Measurements from ENCODE around the gene ENDOD1.
A peak's percentile ranks its signal among the peaks of the same experiment; 100 is the strongest.

ENDOD1 gene

GRCh38 chr11:95128602-95129001 is 39.0 kb downstream of the ENDOD1 start:
- no peak overlapping the region for H4K91ac ChIP-seq (ENCODE audit: low read depth, low read length)
- H3K14ac ChIP-seq (ENCODE audit: low read length), result no peak overlapping the region
- H3K36me3 ChIP-seq (ENCODE audit: control insufficient read depth in 1 of 2, insufficient read depth in 2 of 2, low read length in 2 of 2), result peaks cover 3 to 10% of the 10 kb centered on the region in 2 experiments
- no peaks in the 10 kb centered on the region for H3K79me2 ChIP-seq (ENCODE audit: control insufficient read depth, insufficient read depth, low read length, poor library complexity)
- no peak overlapping the region for H3K9ac ChIP-seq (ENCODE audit: low read length)
- WGBS (ENCODE audit: extremely low coverage, insufficient coverage, insufficient read length), result no CpG with 5 or more reads among the region's 3 CpGs
- H3K27me3 ChIP-seq (ENCODE audit: insufficient read depth, low read length), result no peaks in the 10 kb centered on the region
- H4K12ac ChIP-seq (ENCODE audit: low read depth, low read length), result no peak overlapping the region
- peaks cover 0 to 2% of the 10 kb centered on the region in 2 experiments for H3K4me1 ChIP-seq (ENCODE audit: control insufficient read depth in 1 of 2, insufficient read depth in 2 of 2, low read length in 2 of 2)
- no peak overlapping the region for H3K23ac ChIP-seq (ENCODE audit: low read length)
- H4K8ac ChIP-seq (ENCODE audit: low read depth, low read length), result no peak overlapping the region
- H3K18ac ChIP-seq (ENCODE audit: low read length), result no peak overlapping the region
- H2BK120ac ChIP-seq (ENCODE audit: insufficient read depth, low read length, poor library complexity), result no peak overlapping the region
- DNase-seq, result no peak
- no peaks in the 10 kb centered on the region for H3K79me1 ChIP-seq (ENCODE audit: low read length)
- no peak overlapping the region for H3K4me3 ChIP-seq (ENCODE audit: low read depth, low read length)
- H2BK5ac ChIP-seq (ENCODE audit: low read depth, low read length, poor library complexity), result no peak overlapping the region
- H3K4ac ChIP-seq (ENCODE audit: low read depth, low read length), result no peak overlapping the region
- no peak overlapping the region for H3K4me2 ChIP-seq (ENCODE audit: low read length)
- no peak overlapping the region for H2AK5ac ChIP-seq (ENCODE audit: low read length)
- H2AFZ ChIP-seq (ENCODE audit: insufficient read depth, low read length, poor library complexity), result no peak overlapping the region
- no peak overlapping the region for H2BK12ac ChIP-seq (ENCODE audit: low read length)
- no peaks in the 10 kb centered on the region for H3K9me3 ChIP-seq (ENCODE audit: insufficient read depth, low read depth, low read length)
- no peak overlapping the region for H3K27ac ChIP-seq (ENCODE audit: low read depth, low read length)

DNA sequence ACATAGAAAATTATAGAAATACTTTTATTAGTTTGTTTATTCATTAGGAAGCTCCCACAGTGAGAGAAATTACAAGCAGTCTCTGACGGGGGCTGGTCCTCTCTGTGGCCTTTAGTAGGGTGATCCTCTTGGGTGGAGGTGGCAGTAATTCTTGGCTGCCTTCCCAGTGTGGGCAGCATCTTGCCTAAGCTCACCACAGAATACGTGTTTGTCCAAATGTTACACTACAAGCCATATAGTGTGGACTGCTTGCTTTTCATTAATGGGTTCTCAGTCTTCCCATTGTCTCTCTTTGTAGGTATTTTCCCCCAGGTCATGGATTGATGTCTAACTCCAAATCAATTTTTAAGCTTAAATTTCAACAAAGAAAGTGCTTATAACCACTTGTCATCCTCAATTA is 43.3 kb downstream of the ENDOD1 start:
- Histone ChIP-seq H4K8ac (ENCODE audit: low read depth, low read length) (no peak overlapping the region), H2BK12ac (ENCODE audit: low read length) (no peak overlapping the region), H3K23ac (ENCODE audit: low read length) (no peak overlapping the region), H3K9ac (ENCODE audit: low read length) (no peak overlapping the region), H3K4me2 (ENCODE audit: low read length) (no peak overlapping the region), H2AFZ (ENCODE audit: insufficient read depth, low read length, poor library complexity) (no peak overlapping the region), H3K4me1 (ENCODE audit: control insufficient read depth in 1 of 2, insufficient read depth in 2 of 2, low read length in 2 of 2) (peaks cover 2 to 8% of the 10 kb centered on the region in 2 experiments), H3K9me3 (ENCODE audit: insufficient read depth, low read depth, low read length) (no peaks in the 10 kb centered on the region), H3K14ac (ENCODE audit: low read length) (no peak overlapping the region), H3K79me1 (ENCODE audit: low read length) (peaks cover 2% of the 10 kb centered on the region), H2BK5ac (ENCODE audit: low read depth, low read length, poor library complexity) (no peak overlapping the region), H4K12ac (ENCODE audit: low read depth, low read length) (no peak overlapping the region), H3K4me3 (ENCODE audit: low read depth, low read length) (no peak overlapping the region), H3K27ac (ENCODE audit: low read depth, low read length) (no peak overlapping the region), H4K91ac (ENCODE audit: low read depth, low read length) (no peak overlapping the region), H3K36me3 (ENCODE audit: control insufficient read depth in 1 of 2, insufficient read depth in 2 of 2, low read length in 2 of 2) (peaks cover 3 to 10% of the 10 kb centered on the region in 2 experiments), H3K27me3 (ENCODE audit: insufficient read depth, low read length) (no peaks in the 10 kb centered on the region), H2AK5ac (ENCODE audit: low read length) (no peak overlapping the region), H3K18ac (ENCODE audit: low read length) (no peak overlapping the region), H2BK120ac (ENCODE audit: insufficient read depth, low read length, poor library complexity) (no peak overlapping the region), H3K79me2 (ENCODE audit: control insufficient read depth, insufficient read depth, low read length, poor library complexity) (no peaks in the 10 kb centered on the region), H3K4ac (ENCODE audit: low read depth, low read length) (no peak overlapping the region)
- no peak for DNase-seq
- WGBS (ENCODE audit: extremely low coverage, insufficient coverage, insufficient read length), result no CpG with 5 or more reads among the region's 2 CpGs

- WGBS (ENCODE audit: extremely low coverage, insufficient coverage, insufficient read length), result no CpG with 5 or more reads among the region's 5 CpGs
- Histone ChIP-seq H3K27ac (ENCODE audit: low read depth, low read length) (peak overlapping the region; percentile 63), H2AFZ (ENCODE audit: insufficient read depth, low read length, poor library complexity) (no peak overlapping the region), H4K91ac (ENCODE audit: low read depth, low read length) (no peak overlapping the region), H3K4me3 (ENCODE audit: low read depth, low read length) (no peak overlapping the region), H3K23ac (ENCODE audit: low read length) (no peak overlapping the region), H3K9ac (ENCODE audit: low read length) (no peak overlapping the region), H3K14ac (ENCODE audit: low read length) (no peak overlapping the region), H2BK5ac (ENCODE audit: low read depth, low read length, poor library complexity) (no peak overlapping the region), H2BK120ac (ENCODE audit: insufficient read depth, low read length, poor library complexity) (no peak overlapping the region), H3K4me1 (ENCODE audit: control insufficient read depth in 1 of 2, insufficient read depth in 2 of 2, low read length in 2 of 2) (peaks cover 2 to 8% of the 10 kb centered on the region in 2 experiments), H3K4ac (ENCODE audit: low read depth, low read length) (no peak overlapping the region), H3K18ac (ENCODE audit: low read length) (no peak overlapping the region), H3K27me3 (ENCODE audit: insufficient read depth, low read length) (no peaks in the 10 kb centered on the region), H3K36me3 (ENCODE audit: control insufficient read depth in 1 of 2, insufficient read depth in 2 of 2, low read length in 2 of 2) (no peaks in the 10 kb centered on the region), H3K4me2 (ENCODE audit: low read length) (no peak overlapping the region), H3K9me3 (ENCODE audit: insufficient read depth, low read depth, low read length) (no peaks in the 10 kb centered on the region), H3K79me1 (ENCODE audit: low read length) (peaks cover 2% of the 10 kb centered on the region), H3K79me2 (ENCODE audit: control insufficient read depth, insufficient read depth, low read length, poor library complexity) (no peaks in the 10 kb centered on the region), H4K8ac (ENCODE audit: low read depth, low read length) (no peak overlapping the region), H2BK12ac (ENCODE audit: low read length) (no peak overlapping the region), H2AK5ac (ENCODE audit: low read length) (no peak overlapping the region), H4K12ac (ENCODE audit: low read depth, low read length) (no peak overlapping the region)
- peak; percentile 94 for DNase-seq
Measured at GRCh38 chr11:95134491-95134890, 44.8 kb downstream of the ENDOD1 start.

DNA sequence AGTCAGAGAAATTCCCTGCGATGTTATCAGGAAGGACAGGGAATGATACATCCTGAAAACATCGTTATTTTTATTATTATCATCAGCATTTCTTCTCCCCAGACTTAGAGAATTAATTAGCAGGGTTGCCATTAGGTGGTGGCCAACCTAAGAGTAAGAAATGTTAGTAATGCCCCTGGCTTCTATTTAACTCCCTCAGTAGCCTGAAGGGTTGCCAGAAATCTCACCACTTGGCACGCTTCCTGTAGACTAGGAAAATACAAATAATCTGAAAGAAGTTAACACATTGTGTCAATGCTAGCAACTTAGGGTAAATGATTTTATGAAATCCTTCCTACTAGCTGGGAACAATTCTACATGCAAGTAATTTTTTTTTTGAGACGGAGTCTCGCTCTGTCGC is 45.5 kb downstream of the ENDOD1 start:
- Histone ChIP-seq H3K27me3 (ENCODE audit: insufficient read depth, low read length) (no peaks in the 10 kb centered on the region), H2AK5ac (ENCODE audit: low read length) (no peak overlapping the region), H3K4me3 (ENCODE audit: low read depth, low read length) (no peak overlapping the region), H3K36me3 (ENCODE audit: control insufficient read depth in 1 of 2, insufficient read depth in 2 of 2, low read length in 2 of 2) (no peaks in the 10 kb centered on the region), H3K79me2 (ENCODE audit: control insufficient read depth, insufficient read depth, low read length, poor library complexity) (no peaks in the 10 kb centered on the region), H4K12ac (ENCODE audit: low read depth, low read length) (no peak overlapping the region), H2BK120ac (ENCODE audit: insufficient read depth, low read length, poor library complexity) (peak overlapping the region; percentile 63), H2AFZ (ENCODE audit: insufficient read depth, low read length, poor library complexity) (no peak overlapping the region), H4K91ac (ENCODE audit: low read depth, low read length) (peak overlapping the region; percentile 64), H3K9me3 (ENCODE audit: insufficient read depth, low read depth, low read length) (no peaks in the 10 kb centered on the region), H3K79me1 (ENCODE audit: low read length) (peaks cover 2% of the 10 kb centered on the region), H3K4me1 (ENCODE audit: control insufficient read depth in 1 of 2, insufficient read depth in 2 of 2, low read length in 2 of 2) (peaks cover 2 to 8% of the 10 kb centered on the region in 2 experiments), H3K4ac (ENCODE audit: low read depth, low read length) (no peak overlapping the region), H3K27ac (ENCODE audit: low read depth, low read length) (peak overlapping the region; percentile 63), H3K14ac (ENCODE audit: low read length) (no peak overlapping the region), H3K9ac (ENCODE audit: low read length) (no peak overlapping the region), H3K23ac (ENCODE audit: low read length) (no peak overlapping the region), H2BK5ac (ENCODE audit: low read depth, low read length, poor library complexity) (peak overlapping the region; percentile 30), H3K18ac (ENCODE audit: low read length) (no peak overlapping the region), H4K8ac (ENCODE audit: low read depth, low read length) (no peak overlapping the region), H3K4me2 (ENCODE audit: low read length) (no peak overlapping the region), H2BK12ac (ENCODE audit: low read length) (no peak overlapping the region)
- WGBS (ENCODE audit: extremely low coverage, insufficient coverage, insufficient read length), result no CpG with 5 or more reads among the region's 6 CpGs
- DNase-seq, result peak; percentile 30 to 79

Measured in trophoblast cell (in vitro differentiated cells and primary cell).